Calu3 (cell line): Measurements from ENCODE around the gene TSC22D3. TPM values are rescaled to one million over a fixed set of nuclear protein-coding genes. Genes with fewer than 3 reads are reported as not detected.

Source experiments
- BruUV-seq: library from RNA; stranded (reverse); fragments of 400-500 nt; replicated peaks from 2 replicates; lab custom pipeline; 2021; lab: Mats Ljungman, UMichigan
- CTCF ChIA-PET: fragments of 300-600 bp; sonication (Branson Sonifier 250); formaldehyde crosslinking; loops from one replicate; lab custom pipeline; 2022; ENCODE audit warnings: antibody characterized with exemption; lab: Charles Lee
- DNase-seq: peaks from one replicate; pipeline ENCODE4 v3.0.0; 2022
- H3K27ac Mint-ChIP-seq: one replicate; pipeline ENCODE4 v1.8.0; 2022; ENCODE audit warnings: mixed read lengths; ENCODE audit not compliant: unreplicated experiment
- H3K27me3 Mint-ChIP-seq: one replicate; pipeline ENCODE4 v1.8.0; 2022; ENCODE audit warnings: mixed read lengths; ENCODE audit not compliant: unreplicated experiment
- H3K36me3 Mint-ChIP-seq: one replicate; pipeline ENCODE4 v1.8.0; 2022; ENCODE audit warnings: mild to moderate bottlenecking, moderate library complexity, mixed read lengths; ENCODE audit not compliant: insufficient read depth, unreplicated experiment
- H3K4me1 Mint-ChIP-seq: one replicate; pipeline ENCODE4 v1.8.0; 2022; ENCODE audit warnings: mild to moderate bottlenecking, low read depth, mixed read lengths; ENCODE audit not compliant: unreplicated experiment
- H3K4me3 Mint-ChIP-seq: one replicate; pipeline ENCODE4 v1.8.0; 2022; ENCODE audit warnings: mild to moderate bottlenecking, low read depth, moderate library complexity, mixed read lengths; ENCODE audit not compliant: unreplicated experiment
- H3K9me3 Mint-ChIP-seq: one replicate; pipeline ENCODE4 v1.8.0; 2022; ENCODE audit warnings: low read depth, mixed read lengths; ENCODE audit not compliant: unreplicated experiment
- intact Hi-C: fragments of 100-400 bp; cut with micrococcal nuclease; formaldehyde crosslinking; loops from one replicate; pipeline ENCODE4 v1.10.0; 2022; ENCODE audit not compliant: unreplicated experiment
- total RNA-seq: library from RNA; stranded (reverse); gene quantifications from 2 replicates; pipeline ENCODE4 v1.2.3, GENCODE V29; 2022
- TF ChIP-seq, protein P1 (sequence below): fragments of 200-600 bp; IDR thresholded peaks from one replicate; pipeline ENCODE4 v1.8.0; 2022; ENCODE audit warnings: antibody characterized with exemption; ENCODE audit not compliant: unreplicated experiment

TSC22D3 gene
- total RNA-seq, 1 experiment from 2014 or later, result 48.3 TPM

DNA sequence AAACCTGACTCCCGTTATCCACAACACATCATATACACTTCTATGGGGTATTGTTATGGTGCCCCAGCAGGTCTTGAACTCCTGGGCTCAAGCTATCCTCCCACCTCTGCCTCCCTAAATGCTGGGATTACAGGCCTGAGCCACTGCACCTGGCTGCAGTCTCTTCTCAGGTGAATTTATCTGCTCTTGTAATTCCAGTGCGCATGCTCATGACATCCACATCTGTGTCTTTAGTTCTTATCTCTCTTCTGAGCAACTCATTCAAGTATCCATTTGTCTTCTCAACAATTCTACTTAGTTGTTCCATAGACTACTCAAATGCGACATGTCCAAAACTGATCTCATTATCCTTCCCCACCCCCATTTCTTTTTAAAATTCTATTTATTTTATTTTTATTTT lies 29.6 kb upstream of the TSC22D3 start:
- CTCF ChIA-PET, result no interaction called here
- DNase-seq, result no peak
- Mint-ChIP-seq H3K9me3 (peaks cover 3% of the 10 kb centered on the region), H3K36me3 (no peaks in the 10 kb centered on the region), H3K27me3 (peaks cover 15% of the 10 kb centered on the region), H3K4me1 (no peaks in the 10 kb centered on the region), H3K4me3 (no peak overlapping the region), H3K27ac (no peak overlapping the region)
- BruUV-seq, result no TSS peak
- TF ChIP-seq, protein P1, sequence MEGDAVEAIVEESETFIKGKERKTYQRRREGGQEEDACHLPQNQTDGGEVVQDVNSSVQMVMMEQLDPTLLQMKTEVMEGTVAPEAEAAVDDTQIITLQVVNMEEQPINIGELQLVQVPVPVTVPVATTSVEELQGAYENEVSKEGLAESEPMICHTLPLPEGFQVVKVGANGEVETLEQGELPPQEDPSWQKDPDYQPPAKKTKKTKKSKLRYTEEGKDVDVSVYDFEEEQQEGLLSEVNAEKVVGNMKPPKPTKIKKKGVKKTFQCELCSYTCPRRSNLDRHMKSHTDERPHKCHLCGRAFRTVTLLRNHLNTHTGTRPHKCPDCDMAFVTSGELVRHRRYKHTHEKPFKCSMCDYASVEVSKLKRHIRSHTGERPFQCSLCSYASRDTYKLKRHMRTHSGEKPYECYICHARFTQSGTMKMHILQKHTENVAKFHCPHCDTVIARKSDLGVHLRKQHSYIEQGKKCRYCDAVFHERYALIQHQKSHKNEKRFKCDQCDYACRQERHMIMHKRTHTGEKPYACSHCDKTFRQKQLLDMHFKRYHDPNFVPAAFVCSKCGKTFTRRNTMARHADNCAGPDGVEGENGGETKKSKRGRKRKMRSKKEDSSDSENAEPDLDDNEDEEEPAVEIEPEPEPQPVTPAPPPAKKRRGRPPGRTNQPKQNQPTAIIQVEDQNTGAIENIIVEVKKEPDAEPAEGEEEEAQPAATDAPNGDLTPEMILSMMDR, result no peak
- intact Hi-C loops, result no loop called here

DNA sequence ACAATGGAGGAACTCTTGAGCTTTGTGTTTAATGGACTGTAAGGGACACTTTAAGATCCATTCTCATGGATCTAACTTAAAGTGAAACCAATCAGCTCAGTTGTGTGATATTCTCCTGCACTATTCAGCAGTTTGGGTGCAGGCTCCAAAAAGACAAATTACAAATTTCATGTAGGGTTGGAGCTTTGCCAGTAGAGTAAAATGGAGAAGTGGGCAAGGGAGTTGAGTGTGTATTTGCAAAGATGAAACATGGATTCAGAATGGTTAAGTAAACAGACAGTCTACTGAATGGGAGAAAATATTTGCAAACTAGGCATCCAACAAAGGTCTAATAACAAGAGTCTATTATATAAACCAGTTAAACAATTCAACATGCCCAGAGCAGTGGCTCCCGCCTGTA lies 28.8 kb upstream of the TSC22D3 start:
- no peak overlapping the region for H3K4me3 Mint-ChIP-seq
- peaks cover 3% of the 10 kb centered on the region for H3K9me3 Mint-ChIP-seq
- no peak overlapping the region for H3K27ac Mint-ChIP-seq
- BruUV-seq, result no TSS peak
- no peaks in the 10 kb centered on the region for H3K4me1 Mint-ChIP-seq
- intact Hi-C loops, result no loop called here
- CTCF ChIA-PET, result no interaction called here
- H3K27me3 Mint-ChIP-seq, result peaks cover 15% of the 10 kb centered on the region
- TF ChIP-seq, protein P1, result no peak
- no peaks in the 10 kb centered on the region for H3K36me3 Mint-ChIP-seq
- no peak for DNase-seq

DNA sequence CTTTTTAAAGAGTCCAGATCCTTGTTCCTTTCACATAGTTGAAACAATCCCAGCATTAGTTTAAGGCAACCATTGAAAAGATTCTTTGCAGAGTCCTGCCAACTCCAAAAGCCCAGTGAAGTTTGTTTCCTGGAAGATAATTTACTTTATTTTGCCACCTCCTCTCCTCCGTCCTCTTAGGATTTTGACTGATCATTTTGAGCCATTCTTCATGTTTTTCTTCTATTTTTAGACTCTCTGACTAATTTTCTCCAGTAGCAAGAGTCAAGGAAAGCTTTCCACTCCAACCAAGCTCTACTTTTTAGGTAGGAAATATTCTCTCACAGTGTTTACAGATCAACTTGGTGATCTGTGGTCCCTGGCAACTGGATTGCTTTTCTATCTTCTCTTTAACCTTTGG lies 12.2 kb upstream of the TSC22D3 start:
- Mint-ChIP-seq H3K4me3 (no peak overlapping the region), H3K9me3 (no peaks in the 10 kb centered on the region), H3K27me3 (no peaks in the 10 kb centered on the region), H3K36me3 (no peaks in the 10 kb centered on the region), H3K27ac (no peak overlapping the region), H3K4me1 (no peaks in the 10 kb centered on the region)
- BruUV-seq, result no TSS peak
- intact Hi-C loops, result no loop called here
- CTCF ChIA-PET, result no interaction called here
- TF ChIP-seq, protein P1, result no peak
- no peak for DNase-seq

DNA sequence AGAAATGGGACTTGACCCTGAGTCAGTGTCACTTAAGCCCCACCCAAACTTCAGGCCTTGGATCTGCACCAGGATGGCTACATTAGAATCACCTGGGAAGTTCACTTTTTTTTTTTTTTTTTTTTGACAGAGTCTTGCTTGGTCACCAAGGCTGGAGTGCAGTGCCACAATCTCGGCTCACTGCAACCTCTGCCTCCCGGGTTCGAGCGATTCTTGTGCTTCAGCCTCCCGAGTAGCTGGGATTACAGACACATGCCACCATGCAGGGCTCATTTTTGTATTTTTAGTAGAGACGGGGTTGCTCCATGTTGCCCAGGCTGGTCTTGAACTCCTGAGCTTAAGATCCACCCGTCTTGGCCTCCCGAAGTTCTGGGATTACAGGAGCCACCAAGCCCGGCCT lies 4.9 kb upstream of the TSC22D3 start:
- H3K4me3 Mint-ChIP-seq, result no peak overlapping the region
- H3K27ac Mint-ChIP-seq, result no peak overlapping the region
- no peak for DNase-seq
- H3K27me3 Mint-ChIP-seq, result no peaks in the 10 kb centered on the region
- intact Hi-C loops, result no loop called here
- H3K36me3 Mint-ChIP-seq, result peaks cover 17% of the 10 kb centered on the region
- CTCF ChIA-PET, result no interaction called here
- H3K9me3 Mint-ChIP-seq, result no peaks in the 10 kb centered on the region
- TF ChIP-seq, protein P1, result no peak
- no TSS peak for BruUV-seq
- peaks cover 12% of the 10 kb centered on the region for H3K4me1 Mint-ChIP-seq
